Measurements from ENCODE around the gene MED12L. TPM values are rescaled to one million over a fixed set of nuclear protein-coding genes. Genes with fewer than 3 reads are reported as not detected.

MED12L gene
- total RNA-seq, 2 donors from 2014 or later = 15.5 to 28.9 TPM

DNA sequence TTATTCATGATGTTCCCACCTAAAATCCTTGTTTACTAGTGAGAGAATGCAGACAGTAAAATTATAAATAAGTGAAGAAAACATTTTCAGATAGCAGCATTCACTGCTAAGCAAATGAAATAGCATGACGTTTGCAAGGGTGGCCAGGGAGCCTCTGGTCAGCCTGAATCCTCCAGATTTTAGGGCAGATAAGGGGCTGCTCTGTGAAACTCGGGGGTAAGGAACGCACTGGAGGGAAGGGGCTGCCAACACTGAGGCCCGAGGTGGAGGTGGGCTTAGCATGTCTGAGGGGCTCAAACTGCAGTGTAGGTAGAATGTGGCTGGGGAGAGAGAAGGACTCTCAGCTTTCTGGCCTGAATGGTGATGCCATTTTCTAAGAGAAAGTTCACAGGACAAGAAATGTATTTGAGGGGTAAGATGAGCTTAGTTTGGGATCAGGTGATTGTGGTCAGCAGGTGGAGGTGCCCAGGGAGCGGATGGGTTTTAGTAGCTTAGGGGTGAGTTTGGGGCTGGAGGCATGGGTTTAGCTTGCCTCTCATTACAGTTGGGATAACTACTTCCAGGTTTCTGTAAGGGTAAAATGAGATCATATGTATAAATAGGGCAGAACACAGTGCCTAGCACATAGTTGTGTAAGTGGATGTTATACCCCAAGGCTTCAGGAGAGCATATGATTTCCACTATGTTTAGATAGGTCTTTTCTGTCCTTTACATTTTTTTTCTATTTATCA, 97.0 kb downstream of the MED12L start:
- no peak overlapping the region for H3K27ac ChIP-seq (ENCODE audit: low read depth, low read length)
- DNase-seq = no peak
- H3K9ac ChIP-seq (ENCODE audit: extremely low read depth, low read length, poor library complexity, severe bottlenecking) = no peak overlapping the region
- Mint-ChIP-seq H3K27me3 (ENCODE audit: insufficient read depth) (no peaks in the 10 kb centered on the region), H3K9me3 (no peaks in the 10 kb centered on the region), H3K36me3 (ENCODE audit: low read depth) (peaks cover 3% of the 10 kb centered on the region), H3K27ac (peak overlapping the region; percentile 50), H3K4me3 (no peak overlapping the region), H3K4me1 (peaks cover 21% of the 10 kb centered on the region)
- H3K4me3 ChIP-seq (ENCODE audit: low read length) = no peak overlapping the region
- H3K9me3 ChIP-seq (ENCODE audit: control insufficient read depth, low read length) = no peaks in the 10 kb centered on the region
- 86 to 100% methylated on average over 1 to 5 of the region's 5 CpGs for WGBS, 2 experiments (ENCODE audit: insufficient coverage in 1 of 2, insufficient read length in 1 of 2)
- TF ChIP-seq, protein P1, sequence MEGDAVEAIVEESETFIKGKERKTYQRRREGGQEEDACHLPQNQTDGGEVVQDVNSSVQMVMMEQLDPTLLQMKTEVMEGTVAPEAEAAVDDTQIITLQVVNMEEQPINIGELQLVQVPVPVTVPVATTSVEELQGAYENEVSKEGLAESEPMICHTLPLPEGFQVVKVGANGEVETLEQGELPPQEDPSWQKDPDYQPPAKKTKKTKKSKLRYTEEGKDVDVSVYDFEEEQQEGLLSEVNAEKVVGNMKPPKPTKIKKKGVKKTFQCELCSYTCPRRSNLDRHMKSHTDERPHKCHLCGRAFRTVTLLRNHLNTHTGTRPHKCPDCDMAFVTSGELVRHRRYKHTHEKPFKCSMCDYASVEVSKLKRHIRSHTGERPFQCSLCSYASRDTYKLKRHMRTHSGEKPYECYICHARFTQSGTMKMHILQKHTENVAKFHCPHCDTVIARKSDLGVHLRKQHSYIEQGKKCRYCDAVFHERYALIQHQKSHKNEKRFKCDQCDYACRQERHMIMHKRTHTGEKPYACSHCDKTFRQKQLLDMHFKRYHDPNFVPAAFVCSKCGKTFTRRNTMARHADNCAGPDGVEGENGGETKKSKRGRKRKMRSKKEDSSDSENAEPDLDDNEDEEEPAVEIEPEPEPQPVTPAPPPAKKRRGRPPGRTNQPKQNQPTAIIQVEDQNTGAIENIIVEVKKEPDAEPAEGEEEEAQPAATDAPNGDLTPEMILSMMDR (conservative IDR thresholded peaks at IDR 0.05) = no peak
- H3K4me1 ChIP-seq (ENCODE audit: control insufficient read depth, insufficient read depth, low read length) = no peaks in the 10 kb centered on the region
- no peaks in the 10 kb centered on the region for H3K36me3 ChIP-seq (ENCODE audit: control insufficient read depth, insufficient read depth, low read length)
- no peaks in the 10 kb centered on the region for H3K27me3 ChIP-seq (ENCODE audit: control insufficient read depth, insufficient read depth, low read length, poor library complexity, severe bottlenecking)

DNA sequence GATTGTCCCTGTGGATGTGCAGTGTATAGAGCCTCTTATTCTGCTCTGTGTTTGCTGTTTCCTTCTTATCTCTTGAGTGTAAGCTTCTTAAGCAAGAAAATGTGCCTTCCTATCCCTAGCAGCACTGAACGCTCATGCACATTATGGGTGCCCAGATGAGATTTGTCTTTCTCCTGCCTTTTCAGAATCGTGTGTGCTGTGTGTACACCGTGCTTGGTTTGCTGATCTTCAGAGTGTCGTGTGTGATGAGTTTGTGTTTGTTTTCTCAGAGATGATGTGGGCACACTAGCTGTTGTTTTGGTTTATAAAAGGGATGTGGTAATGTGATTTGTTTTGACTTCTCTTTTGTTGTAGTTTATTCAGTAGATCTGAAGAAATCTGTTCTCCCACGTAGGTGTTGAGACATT, 97.8 kb downstream of the MED12L start:
- no peaks in the 10 kb centered on the region for H3K9me3 ChIP-seq (ENCODE audit: control insufficient read depth, low read length)
- Mint-ChIP-seq H3K27me3 (ENCODE audit: insufficient read depth) (no peaks in the 10 kb centered on the region), H3K27ac (peak overlapping the region; percentile 8), H3K4me3 (no peak overlapping the region), H3K9me3 (no peaks in the 10 kb centered on the region), H3K4me1 (peaks cover 15% of the 10 kb centered on the region), H3K36me3 (ENCODE audit: low read depth) (peaks cover 3% of the 10 kb centered on the region)
- no peak overlapping the region for H3K4me3 ChIP-seq (ENCODE audit: low read length)
- WGBS, 2 experiments (ENCODE audit: insufficient coverage in 1 of 2, insufficient read length in 1 of 2) = 93 to 100% methylated on average over 1 to 4 of the region's 5 CpGs
- H3K27ac ChIP-seq (ENCODE audit: low read depth, low read length) = no peak overlapping the region
- no peak overlapping the region for H3K9ac ChIP-seq (ENCODE audit: extremely low read depth, low read length, poor library complexity, severe bottlenecking)
- TF ChIP-seq, protein P1 (conservative IDR thresholded peaks at IDR 0.05) = no peak
- DNase-seq = no peak
- H3K4me1 ChIP-seq (ENCODE audit: control insufficient read depth, insufficient read depth, low read length) = no peaks in the 10 kb centered on the region
- no peaks in the 10 kb centered on the region for H3K36me3 ChIP-seq (ENCODE audit: control insufficient read depth, insufficient read depth, low read length)
- no peaks in the 10 kb centered on the region for H3K27me3 ChIP-seq (ENCODE audit: control insufficient read depth, insufficient read depth, low read length, poor library complexity, severe bottlenecking)

GRCh38 chr3:151191095-151191494, 105.6 kb downstream of the MED12L start:
- no peak overlapping the region for H3K27ac Mint-ChIP-seq
- H3K27me3 Mint-ChIP-seq (ENCODE audit: insufficient read depth) = no peaks in the 10 kb centered on the region
- H3K27ac ChIP-seq (ENCODE audit: low read depth, low read length) = no peak overlapping the region
- H3K36me3 Mint-ChIP-seq (ENCODE audit: low read depth) = peaks cover 12% of the 10 kb centered on the region
- H3K27me3 ChIP-seq (ENCODE audit: control insufficient read depth, insufficient read depth, low read length, poor library complexity, severe bottlenecking) = no peaks in the 10 kb centered on the region
- TF ChIP-seq, protein P1 (conservative IDR thresholded peaks at IDR 0.05) = no peak
- H3K4me1 ChIP-seq (ENCODE audit: control insufficient read depth, insufficient read depth, low read length) = no peaks in the 10 kb centered on the region
- H3K4me3 Mint-ChIP-seq = no peak overlapping the region
- DNase-seq = no peak
- H3K36me3 ChIP-seq (ENCODE audit: control insufficient read depth, insufficient read depth, low read length) = peaks cover 9% of the 10 kb centered on the region
- 100% methylated on average over 1 of the region's 1 CpG; no CpG with 5 or more reads in 1 of the 2 experiments for WGBS, 2 experiments (ENCODE audit: insufficient coverage in 1 of 2, insufficient read length in 1 of 2)
- no peak overlapping the region for H3K9ac ChIP-seq (ENCODE audit: extremely low read depth, low read length, poor library complexity, severe bottlenecking)
- H3K9me3 Mint-ChIP-seq = no peaks in the 10 kb centered on the region
- H3K9me3 ChIP-seq (ENCODE audit: control insufficient read depth, low read length) = no peaks in the 10 kb centered on the region
- no peak overlapping the region for H3K4me3 ChIP-seq (ENCODE audit: low read length)
- no peaks in the 10 kb centered on the region for H3K4me1 Mint-ChIP-seq
